Nephron progenitor cell (in vitro differentiated cells): ENCODE results near the gene NEURL2.
"Not testable (repeated sequence)": the region's sequence is repeated elsewhere in the genome, so short reads cannot be mapped to it uniquely, and the experiment has no call there.

Source experiments
- DNase-seq: peaks from one replicate; pipeline ENCODE4 v3.0.0; 2021
- H3K27ac Mint-ChIP-seq: 2 replicates; pipeline ENCODE4 v1.8.0; 2021; ENCODE audit warnings: mild to moderate bottlenecking, moderate library complexity, mixed read lengths
- H3K27me3 Mint-ChIP-seq: 2 replicates; pipeline ENCODE4 v1.8.0; 2021; ENCODE audit warnings: mild to moderate bottlenecking, low read depth, mixed read lengths; ENCODE audit not compliant: poor library complexity
- H3K36me3 Mint-ChIP-seq: 2 replicates; pipeline ENCODE4 v1.8.0; 2021; ENCODE audit warnings: low read depth, mixed read lengths
- H3K4me1 Mint-ChIP-seq: 2 replicates; pipeline ENCODE4 v1.8.0; 2021; ENCODE audit warnings: mixed read lengths
- H3K4me3 Mint-ChIP-seq: 2 replicates; pipeline ENCODE4 v1.8.0; 2021; ENCODE audit warnings: mild to moderate bottlenecking, moderate library complexity, mixed read lengths
- H3K9me3 Mint-ChIP-seq: 2 replicates; pipeline ENCODE4 v1.8.0; 2021; ENCODE audit warnings: mild to moderate bottlenecking, moderate library complexity, mixed read lengths
- TF ChIP-seq, protein P1 (sequence below): fragments of 200-600 bp; sonication (generic); IDR thresholded peaks from 2 replicates; pipeline ENCODE4 v1.5.0; 2021; ENCODE audit warnings: antibody characterized with exemption

The NEURL2 gene

DNA sequence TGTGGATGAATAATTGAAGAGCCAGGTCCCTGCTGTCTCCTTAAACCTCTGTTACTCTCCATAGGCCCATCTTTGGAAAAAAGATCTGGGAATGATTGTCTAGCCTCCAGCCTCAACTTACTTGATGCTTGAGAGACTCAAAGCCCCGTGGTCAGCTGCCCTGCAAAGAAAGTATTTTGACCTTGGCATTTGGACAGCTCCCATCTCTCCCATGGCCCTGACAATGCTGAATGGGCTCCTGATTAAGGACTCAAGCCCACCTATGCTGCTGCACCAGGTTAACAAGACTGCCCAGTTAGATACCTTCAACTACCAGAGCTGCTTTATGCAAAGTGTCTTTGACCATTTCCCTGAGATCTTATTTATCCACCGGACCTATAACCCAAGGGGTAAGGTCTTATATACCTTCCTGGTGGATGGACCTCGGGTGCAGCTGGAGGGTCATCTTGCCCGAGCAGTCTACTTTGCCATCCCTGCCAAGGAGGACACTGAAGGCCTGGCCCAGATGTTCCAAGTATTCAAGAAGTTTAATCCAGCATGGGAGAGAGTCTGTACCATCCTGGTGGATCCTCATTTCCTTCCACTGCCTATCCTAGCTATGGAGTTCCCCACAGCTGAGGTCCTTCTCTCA is 8.4 kb downstream of the NEURL2 start:
- Mint-ChIP-seq H3K36me3 (peaks cover 17% of the 10 kb centered on the region), H3K27me3 (no peaks in the 10 kb centered on the region), H3K9me3 (no peaks in the 10 kb centered on the region), H3K4me1 (peaks cover 26% of the 10 kb centered on the region), H3K27ac (no peak overlapping the region), H3K4me3 (peak overlapping the region; percentile 86)
- no peak for DNase-seq
- TF ChIP-seq, protein P1, sequence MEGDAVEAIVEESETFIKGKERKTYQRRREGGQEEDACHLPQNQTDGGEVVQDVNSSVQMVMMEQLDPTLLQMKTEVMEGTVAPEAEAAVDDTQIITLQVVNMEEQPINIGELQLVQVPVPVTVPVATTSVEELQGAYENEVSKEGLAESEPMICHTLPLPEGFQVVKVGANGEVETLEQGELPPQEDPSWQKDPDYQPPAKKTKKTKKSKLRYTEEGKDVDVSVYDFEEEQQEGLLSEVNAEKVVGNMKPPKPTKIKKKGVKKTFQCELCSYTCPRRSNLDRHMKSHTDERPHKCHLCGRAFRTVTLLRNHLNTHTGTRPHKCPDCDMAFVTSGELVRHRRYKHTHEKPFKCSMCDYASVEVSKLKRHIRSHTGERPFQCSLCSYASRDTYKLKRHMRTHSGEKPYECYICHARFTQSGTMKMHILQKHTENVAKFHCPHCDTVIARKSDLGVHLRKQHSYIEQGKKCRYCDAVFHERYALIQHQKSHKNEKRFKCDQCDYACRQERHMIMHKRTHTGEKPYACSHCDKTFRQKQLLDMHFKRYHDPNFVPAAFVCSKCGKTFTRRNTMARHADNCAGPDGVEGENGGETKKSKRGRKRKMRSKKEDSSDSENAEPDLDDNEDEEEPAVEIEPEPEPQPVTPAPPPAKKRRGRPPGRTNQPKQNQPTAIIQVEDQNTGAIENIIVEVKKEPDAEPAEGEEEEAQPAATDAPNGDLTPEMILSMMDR = no peak

DNA sequence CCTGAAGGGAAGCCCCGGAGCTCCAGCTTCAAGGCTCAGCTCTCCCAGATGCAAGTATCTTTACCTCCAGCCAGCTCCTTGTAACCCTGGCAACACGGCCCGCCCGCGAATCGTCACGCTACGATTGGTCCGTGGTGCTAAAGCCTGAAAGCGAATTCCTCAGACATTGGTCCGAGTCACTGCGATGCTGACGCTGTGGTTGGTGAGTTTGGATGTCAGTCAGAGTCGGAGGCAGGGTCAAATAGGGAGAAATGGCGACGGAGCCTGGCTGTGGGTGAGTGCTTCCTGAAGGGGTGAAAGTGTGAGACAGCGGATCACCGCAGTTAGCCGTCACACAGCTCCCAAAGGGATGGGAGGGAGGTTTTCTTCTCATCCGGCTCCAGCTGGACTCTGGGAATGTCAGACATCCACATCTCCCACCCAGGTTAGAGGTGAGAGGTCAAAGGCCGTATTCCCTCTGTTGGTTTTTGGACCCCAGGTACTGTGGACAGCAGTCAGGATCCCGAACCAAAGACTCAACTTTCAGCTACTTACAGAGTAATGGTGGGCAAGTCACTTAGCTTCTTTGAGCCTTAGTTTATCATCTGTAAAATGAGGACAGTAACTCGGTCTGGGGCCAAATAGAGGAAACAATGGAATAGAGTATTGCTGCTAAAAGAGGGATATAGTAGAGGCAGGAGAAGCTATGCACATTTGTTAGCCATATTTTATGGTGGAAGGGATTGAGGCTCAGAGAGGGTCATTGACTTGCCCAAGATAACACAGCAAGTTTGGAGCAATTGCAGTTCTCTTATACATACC is 9.8 kb downstream of the NEURL2 start, which contains the start of gene ZSWIM1:
Gene ZSWIM1, plus strand, starts transcription at position 240 of the 801 bp plus-strand sequence. CDS start 1,366 bp downstream, outside the sequence.
- TF ChIP-seq, protein P1 = no peak
- H3K27me3 Mint-ChIP-seq = no peaks in the 10 kb centered on the region
- H3K36me3 Mint-ChIP-seq = peaks cover 17% of the 10 kb centered on the region
- no peaks in the 10 kb centered on the region for H3K9me3 Mint-ChIP-seq
- peak within 1 kb of the TSS; percentile 95 for H3K4me3 Mint-ChIP-seq
- DNase-seq = peak; percentile 99
- peaks cover 26% of the 10 kb centered on the region for H3K4me1 Mint-ChIP-seq
- H3K27ac Mint-ChIP-seq = peak within 1 kb of the TSS; percentile 97

DNA sequence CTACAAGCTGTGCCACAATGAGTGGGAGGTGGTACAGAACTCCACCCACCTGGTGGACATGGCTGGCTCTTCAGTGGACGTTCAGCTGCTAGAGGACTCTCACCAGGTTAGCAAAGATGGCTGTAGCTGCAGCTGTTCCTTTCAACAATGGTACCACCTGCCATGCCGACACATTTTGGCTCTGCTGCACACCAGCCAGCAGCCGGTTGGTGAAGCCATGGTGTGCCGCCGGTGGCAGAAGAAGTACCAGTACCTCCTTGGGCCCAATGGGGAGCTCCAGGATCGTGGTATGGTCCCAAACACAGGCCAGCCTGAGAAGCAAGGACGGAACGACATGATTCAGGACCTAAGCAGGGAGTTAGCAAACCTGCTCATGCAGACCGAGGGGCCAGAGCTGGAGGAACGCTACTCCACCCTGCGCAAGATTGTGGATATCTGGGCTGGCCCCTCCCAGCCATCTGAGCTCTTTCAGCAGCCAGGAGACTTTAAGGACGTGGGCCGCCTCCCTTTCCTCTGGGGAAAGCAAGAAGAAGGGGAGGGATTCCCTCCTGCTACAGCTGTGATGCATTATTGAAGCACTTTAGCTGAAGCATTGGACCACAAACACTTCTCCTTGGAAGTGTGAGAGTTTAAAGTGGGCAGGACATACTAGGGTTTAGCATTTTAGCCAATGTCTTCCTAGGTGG is 12.8 kb downstream of the NEURL2 start:
- H3K27ac Mint-ChIP-seq = no peak overlapping the region
- no peaks in the 10 kb centered on the region for H3K9me3 Mint-ChIP-seq
- no peak overlapping the region for H3K4me3 Mint-ChIP-seq
- H3K27me3 Mint-ChIP-seq = peaks cover 2% of the 10 kb centered on the region
- peaks cover 23% of the 10 kb centered on the region for H3K4me1 Mint-ChIP-seq
- peaks cover 9% of the 10 kb centered on the region for H3K36me3 Mint-ChIP-seq
- no peak for DNase-seq
- TF ChIP-seq, protein P1 = no peak

DNA sequence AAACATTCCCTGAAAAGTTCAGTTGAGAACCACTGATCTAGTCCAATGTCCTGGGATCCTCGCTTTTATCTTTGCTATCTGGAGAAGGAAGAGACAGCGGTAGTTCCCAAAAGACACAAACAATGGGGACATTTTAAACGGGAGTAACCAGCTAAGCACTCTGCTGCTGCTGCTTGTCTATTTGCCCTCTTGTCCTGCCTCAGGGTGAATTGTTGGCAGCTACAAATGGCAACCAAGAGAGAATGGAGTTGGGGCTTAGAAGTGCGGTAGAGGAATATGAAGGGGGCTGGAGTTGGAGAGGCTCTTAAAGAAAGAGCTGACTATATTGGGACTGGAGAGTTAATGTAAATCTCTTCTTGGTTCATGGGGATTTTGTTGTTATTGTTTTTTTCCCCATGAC is 16.4 kb downstream of the NEURL2 start:
- peak overlapping the region; percentile 46 for H3K27ac Mint-ChIP-seq
- H3K4me1 Mint-ChIP-seq = peaks cover 5% of the 10 kb centered on the region
- peaks cover 5% of the 10 kb centered on the region for H3K36me3 Mint-ChIP-seq
- H3K4me3 Mint-ChIP-seq = no peak overlapping the region
- peaks cover 5% of the 10 kb centered on the region for H3K27me3 Mint-ChIP-seq
- DNase-seq = no peak
- TF ChIP-seq, protein P1 = no peak
- H3K9me3 Mint-ChIP-seq = no peaks in the 10 kb centered on the region

DNA sequence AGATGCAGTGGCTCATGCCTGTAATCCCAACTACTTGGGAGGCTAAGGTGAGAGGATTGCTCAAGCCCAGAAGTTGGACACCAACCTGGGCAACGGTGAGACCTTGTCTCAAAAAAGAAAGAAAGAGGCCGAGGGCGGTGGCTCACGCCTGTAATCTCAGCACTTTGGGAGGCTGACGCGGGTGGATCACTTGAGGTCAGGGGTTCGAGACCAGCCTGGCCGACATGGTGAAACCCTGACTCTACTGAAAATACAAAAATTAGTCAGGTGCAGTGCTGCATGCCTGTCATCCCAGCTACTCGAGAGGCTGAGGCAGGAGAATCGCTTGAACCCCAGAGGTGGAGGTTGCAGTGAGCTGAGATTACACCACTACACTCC is 16.9 kb downstream of the NEURL2 start:
- DNase-seq, H3K27me3 Mint-ChIP-seq, H3K36me3 Mint-ChIP-seq, H3K4me1 Mint-ChIP-seq, H3K4me3 Mint-ChIP-seq, H3K27ac Mint-ChIP-seq, H3K9me3 Mint-ChIP-seq: not testable (repeated sequence)

DNA sequence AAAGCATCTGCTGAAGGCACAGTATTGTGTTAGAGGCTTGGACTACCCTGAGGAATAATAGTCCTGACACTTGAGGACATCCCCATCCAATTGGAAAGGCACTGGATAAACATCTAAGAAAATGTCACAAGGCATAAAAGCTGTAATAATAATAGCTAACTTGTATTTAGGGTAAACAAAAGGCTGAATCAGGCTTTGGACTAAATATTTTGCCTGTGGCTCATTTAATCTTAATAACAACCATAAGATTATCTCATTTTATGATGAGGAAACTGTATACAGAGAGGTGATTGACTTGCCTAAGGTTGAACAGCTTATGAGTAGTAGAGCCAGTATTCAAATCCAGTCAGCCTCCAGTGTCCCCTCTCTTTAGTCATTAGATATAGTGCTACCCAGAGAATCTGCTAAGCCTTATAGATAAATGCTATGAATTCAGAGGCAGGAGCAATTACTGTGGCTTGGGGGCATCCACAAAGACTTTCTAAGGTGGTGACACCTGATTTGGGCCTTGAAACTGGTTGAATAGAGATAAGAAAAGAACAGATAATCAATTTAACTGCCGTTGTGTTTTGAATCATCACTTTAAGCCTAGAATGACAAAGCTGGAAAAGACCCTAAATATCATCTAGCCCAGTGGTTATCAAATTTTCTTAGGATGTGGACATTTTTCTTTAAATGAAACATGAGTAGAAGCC is 17.5 kb downstream of the NEURL2 start:
- Mint-ChIP-seq H3K9me3 (no peaks in the 10 kb centered on the region), H3K4me3 (no peak overlapping the region), H3K27me3 (peaks cover 5% of the 10 kb centered on the region), H3K4me1 (peaks cover 5% of the 10 kb centered on the region), H3K36me3 (peaks cover 5% of the 10 kb centered on the region), H3K27ac (no peak overlapping the region)
- DNase-seq = no peak
- TF ChIP-seq, protein P1 = no peak
